HG03354 (cell line): ENCODE measurements around the gene GPR21.

Source experiments
- ATAC-seq: cut with Tn5 transposase; IDR thresholded peaks from one replicate; pipeline ENCODE4 v1.9.1; 2021; ENCODE audit warnings: mild to moderate bottlenecking; ENCODE audit not compliant: unreplicated experiment, poor library complexity, severe bottlenecking

GPR21 gene

DNA sequence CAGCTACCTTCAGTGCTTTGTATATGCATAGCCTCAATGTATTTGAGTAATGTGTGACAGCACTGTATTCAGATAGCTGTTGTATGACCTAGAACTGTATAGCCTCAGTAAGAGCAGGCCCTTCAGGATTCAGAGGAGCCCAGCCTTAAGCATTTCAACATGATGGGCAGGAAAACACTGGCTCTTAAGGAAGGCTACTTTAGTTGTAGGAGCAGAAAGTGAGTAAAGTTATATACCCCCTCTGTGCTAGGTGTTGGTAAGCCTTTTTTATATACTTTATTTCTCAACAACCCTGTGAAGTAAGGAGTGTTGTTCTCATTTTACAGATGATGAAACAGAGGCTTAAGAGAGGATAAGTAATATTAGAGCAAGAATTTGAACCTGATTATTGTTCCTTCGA lies 1.5 kb upstream of the GPR21 start:
- no peak for ATAC-seq

DNA sequence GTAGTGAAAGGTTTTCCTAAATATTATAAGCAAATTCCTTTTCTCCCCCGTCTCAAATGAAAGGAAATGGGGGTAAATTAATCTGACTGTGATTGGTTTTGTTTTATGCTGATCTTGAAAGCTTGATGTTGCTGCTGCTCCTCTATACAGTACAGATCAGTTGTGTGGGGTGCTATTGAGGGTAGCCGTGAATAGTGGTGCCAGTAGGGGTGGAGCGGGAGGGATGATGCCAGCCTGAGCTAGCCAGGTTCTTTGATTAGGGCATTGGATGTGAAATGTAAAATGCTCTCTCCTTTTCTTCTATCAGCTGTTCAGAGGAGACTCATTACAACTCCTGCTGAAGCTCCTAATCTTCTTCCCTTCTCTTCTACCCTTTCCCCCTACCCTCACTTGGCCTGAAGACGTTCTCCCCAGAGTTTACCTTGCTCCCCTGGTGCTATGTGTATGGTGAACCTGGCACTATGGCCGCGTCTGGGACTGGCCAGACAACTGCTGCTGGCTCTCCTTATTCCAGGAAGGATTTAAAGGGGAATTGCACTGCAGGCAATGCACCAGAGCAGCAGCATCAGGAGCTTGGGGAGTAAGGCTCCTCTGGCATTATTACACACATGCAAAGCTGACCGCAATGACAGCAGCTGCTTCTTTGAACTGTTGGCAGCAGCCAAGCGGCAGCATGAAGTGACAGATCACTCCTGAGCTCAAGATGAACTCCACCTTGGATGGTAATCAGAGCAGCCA lies 566 bp downstream of the GPR21 start:
- peak; percentile 82 for ATAC-seq

DNA sequence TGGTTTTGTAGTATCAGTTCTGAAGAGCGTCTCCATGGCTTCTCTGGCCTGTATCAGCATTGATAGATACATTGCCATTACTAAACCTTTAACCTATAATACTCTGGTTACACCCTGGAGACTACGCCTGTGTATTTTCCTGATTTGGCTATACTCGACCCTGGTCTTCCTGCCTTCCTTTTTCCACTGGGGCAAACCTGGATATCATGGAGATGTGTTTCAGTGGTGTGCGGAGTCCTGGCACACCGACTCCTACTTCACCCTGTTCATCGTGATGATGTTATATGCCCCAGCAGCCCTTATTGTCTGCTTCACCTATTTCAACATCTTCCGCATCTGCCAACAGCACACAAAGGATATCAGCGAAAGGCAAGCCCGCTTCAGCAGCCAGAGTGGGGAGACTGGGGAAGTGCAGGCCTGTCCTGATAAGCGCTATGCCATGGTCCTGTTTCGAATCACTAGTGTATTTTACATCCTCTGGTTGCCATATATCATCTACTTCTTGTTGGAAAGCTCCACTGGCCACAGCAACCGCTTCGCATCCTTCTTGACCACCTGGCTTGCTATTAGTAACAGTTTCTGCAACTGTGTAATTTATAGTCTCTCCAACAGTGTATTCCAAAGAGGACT lies 1.5 kb downstream of the GPR21 start:
- ATAC-seq = no peak

DNA sequence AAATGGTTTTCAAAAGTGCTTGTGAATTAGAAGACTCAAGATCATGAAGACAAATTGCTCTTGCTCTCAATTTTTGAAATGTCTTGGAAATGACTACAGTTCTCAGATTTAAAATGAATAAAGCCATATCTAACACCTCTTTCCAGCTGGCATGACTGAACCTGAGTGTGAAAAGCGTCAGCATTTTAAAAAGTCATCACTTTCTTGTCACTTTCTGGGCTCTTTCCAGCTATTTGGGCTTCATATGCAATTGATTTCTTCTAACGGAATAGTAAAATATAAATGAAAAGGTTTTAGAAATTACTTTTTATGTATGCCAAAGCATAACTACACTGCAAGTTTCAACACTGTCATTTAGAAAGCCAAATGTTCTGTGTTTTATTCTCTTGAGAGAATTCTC lies 2.3 kb downstream of the GPR21 start:
- ATAC-seq = no peak

DNA sequence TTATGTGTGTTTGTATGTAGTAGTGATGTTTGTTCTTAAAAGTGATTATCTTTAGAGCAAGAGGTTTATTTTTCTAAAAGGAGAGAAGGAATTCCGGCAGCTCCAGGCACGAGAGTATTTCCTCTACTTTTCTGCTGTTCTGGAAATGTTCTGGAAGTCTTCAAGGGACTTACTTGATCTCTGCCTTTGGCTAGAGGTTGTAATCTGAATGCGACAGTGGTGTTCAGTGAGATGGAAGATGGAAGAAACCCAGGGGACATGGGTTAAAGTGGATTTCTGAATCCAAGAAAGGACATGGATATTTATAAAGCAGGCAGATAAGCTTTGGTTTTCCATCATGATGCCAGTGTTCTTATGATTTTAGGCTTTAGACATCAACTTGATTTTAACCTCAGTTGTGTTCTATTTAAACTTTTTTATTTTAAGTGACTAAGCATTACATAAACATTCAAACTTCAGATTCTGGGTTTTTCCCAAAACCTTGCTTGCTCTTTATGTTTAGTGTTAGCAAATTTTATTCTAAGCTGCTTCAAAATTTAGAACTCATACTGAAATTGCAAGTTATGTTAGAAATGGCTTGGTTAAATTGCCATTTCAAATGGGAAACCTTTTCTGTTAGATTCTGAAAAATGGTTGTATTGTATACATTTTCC lies 3.6 kb downstream of the GPR21 start:
- no peak for ATAC-seq

GRCh38 chr9:123039617-123040219 lies 6.3 kb downstream of the GPR21 start:
- ATAC-seq = no peak

GRCh38 chr9:123040801-123041200 lies 7.3 kb downstream of the GPR21 start:
- ATAC-seq = no peak

DNA sequence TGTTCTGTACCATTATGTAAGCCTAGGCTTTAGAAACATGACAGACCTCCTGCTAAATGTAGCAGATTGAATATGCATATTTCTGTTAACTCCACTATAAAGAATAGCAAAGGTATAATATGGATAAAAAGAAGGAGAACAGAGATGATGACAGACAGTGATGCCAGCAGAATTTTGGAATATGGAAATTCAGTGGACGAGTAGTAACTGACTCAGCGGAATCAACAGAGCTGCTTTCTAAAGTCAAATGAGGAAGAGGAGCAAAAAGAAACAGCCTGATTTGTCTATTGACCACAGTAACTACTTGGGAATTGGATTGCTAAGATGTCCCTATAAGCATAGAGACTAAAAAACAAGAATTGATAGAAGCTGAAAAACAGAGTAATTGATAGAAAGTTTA lies 8.0 kb downstream of the GPR21 start:
- ATAC-seq = no peak

DNA sequence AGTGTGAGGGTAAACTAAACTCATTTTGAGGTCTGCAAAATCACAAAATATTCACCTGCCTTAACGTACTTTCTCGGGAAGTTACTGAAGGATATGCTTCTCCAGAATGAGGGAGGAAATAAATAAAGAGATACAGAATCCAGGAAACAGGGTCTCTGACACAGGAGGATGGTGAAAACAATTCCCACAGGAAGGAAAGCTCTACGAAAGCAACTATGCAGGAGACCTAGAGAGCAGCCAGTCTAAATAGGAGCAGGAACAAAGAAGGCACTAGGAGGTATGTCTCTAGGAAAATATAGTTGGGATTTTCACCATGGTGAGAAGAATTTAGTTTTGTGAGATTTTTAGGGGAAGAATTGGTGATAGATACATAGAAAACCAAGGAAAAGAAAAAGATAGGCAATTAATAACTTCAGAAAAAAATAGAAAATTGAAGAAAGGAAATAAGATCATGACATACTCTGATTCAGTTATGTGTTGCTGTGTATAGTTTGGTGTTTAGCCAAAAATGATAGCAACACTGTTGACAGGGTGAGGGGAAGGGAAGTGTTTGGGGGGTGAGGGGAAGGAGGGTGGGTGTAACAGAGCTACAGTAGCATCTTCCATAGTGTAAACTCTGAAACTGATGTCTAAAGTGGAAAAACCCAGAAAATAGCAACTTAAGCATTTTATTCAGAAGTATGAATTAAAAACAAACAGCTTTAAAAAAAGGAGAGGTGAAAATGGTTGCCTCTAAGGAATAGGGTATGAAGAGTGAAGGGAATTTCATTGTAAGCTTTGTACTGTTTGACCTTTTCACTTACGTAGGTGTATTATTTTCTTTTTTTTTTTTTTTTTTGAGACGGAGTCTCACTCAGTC lies 9.8 kb downstream of the GPR21 start:
- ATAC-seq = no peak

DNA sequence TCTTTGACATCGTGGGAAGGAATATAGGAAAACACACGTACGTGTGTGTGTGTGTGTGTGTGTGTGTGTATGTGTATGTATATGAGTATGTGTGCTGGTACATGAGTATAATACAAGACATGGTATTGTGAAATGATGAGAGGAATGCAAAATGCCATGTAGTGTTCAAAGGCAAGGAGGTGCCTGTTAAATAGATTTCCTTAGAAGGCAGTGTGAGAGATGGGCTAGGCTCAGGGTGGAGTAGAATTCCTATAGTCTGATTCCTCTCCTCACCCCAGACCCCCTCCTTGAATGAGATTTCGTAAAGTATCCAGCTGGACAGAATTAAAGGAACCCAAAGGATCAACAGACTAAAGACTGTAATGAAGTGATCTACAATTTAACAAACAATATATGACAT lies 11.1 kb downstream of the GPR21 start:
- no peak for ATAC-seq

DNA sequence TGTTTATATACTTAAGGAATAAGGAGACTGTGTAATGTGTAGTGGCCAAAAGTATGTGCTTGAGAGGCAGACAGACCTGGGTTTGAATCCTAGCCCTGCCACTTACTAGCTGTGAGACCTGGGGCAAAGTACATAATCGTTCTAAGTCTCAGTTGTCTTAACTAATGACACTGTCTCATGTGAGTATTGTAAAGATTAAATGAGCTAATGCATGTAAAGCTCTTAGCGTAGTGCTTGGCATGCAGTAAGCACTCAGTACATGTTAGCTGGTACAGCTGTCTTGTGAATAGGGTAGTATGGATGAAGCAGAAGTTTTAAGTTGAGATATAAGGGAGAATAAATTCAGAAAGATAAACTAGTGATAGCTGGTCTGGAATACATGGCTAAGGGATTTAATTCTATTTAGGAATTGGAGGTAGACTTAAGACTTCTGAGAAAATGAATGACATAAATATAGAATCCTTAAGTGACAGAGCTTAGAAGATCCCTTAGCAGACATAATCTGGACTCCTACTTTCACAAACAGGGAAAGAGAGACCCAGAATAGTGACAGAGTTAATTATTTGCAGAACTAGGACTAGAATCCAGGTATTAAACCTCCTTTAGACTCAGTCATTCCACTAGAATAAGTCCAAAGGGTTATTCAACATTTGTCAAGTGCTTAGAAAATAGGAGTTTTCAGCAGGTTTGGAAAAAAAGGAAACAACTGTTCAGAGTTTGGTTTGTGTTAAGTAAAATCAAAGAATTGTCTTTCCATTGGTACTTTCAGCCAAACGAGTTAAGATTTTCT lies 13.1 kb downstream of the GPR21 start:
- no peak for ATAC-seq

GRCh38 chr9:123048748-123049147 lies 15.3 kb downstream of the GPR21 start:
- ATAC-seq = no peak

- no peak for ATAC-seq
These were observed 16.2 kb downstream of the GPR21 start for GRCh38 chr9:123049589-123050222.

- ATAC-seq = no peak
These were observed 19.6 kb downstream of the GPR21 start for GRCh38 chr9:123053046-123053445.

DNA sequence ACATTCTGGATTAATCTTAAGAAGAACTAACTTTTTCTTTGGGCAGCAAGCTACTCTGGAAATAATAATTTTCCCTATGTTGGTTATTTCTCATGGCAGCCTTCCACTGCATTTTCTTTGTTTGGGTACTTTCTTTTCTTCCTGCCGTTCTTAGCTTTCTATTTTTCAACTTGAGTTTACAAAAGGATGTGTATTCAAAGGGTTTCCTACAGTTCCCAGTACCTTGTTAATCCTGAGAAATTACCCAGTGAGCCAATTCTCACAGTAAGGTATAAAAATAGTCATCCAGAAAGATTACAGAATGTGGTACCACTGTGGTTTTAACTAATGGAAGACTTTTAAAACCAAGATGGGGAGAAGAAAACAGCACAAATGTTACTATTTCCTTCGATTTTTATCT lies 20.2 kb downstream of the GPR21 start:
- ATAC-seq = no peak

DNA sequence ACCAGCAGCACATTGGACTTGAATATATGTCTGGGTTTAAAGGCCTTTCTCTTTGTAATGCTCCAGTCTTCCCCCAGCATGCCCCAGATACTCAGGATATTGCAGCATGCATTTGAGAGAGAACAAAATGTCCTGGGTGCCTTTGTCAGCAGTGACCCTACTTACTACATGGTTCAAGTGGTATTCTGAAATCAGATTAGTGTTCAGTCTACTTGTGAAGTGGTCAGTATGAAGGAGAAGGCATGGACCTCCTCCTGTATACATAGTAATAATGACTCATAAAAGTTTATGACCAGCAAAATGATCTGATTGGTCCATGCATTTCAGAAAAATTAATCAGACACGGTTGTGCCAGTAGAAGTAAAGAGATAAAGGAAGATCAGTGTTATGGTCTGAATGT lies 25.4 kb downstream of the GPR21 start:
- ATAC-seq = no peak

DNA sequence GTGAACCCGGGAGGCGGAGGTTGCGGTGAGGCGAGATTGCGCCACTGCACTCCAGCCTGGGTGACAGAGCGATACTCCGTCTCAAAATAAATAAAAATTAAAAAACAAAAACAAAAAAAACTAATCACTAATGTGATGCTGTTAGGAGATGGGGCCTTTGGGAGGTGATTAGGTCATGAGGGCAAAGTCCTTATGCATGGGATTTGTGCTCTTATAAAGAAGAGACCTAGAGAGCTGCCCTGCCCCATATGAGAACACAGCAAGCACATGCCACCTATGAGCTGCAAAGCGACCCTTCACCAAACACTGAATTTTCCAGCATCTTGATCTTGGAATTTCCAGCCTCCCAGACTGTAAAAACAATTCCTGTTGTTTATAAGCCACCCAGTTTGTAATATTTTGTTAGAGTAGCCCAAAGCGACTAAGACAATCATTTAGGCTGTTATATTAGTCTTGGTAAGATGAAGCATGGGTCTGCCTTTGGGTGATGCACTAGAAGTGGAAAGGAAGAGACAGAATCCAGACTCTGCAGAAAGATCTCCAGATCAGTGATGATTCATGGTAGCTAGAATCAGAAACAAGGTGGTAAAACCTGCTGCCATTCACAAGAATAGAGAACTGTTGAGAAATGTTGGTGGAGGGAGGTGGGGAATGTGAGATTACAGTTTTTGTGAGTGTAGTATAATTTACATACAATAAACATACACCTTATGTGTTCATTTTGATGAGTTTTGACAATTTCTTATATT lies 26.2 kb downstream of the GPR21 start:
- no peak for ATAC-seq

GRCh38 chr9:123061216-123061615 lies 27.7 kb downstream of the GPR21 start:
- ATAC-seq = no peak
